PFSK-1 (cell line): ENCODE data around the gene UCN2.

Source experiments
- POLR2AphosphoS5 ChIP-seq: IDR thresholded peaks from 2 replicates; pipeline ENCODE4 v1.6.1; 2012; ENCODE audit warnings: low read depth, mild to moderate bottlenecking, control low read depth, low read length, moderate library complexity
- REST ChIP-seq, 2 experiments: IDR thresholded peaks; 2 replicates each; pipeline versions ENCODE4 v1.6.1 to v1.8.0; 2011 to 2012; ENCODE audit warnings: low read depth in 2 of 2, low read length in 2 of 2, control low read depth in 1 of 2, inconsistent platforms in 1 of 2, mild to moderate bottlenecking in 1 of 2, moderate library complexity in 1 of 2; ENCODE audit not compliant: insufficient read depth in 1 of 2

DNA sequence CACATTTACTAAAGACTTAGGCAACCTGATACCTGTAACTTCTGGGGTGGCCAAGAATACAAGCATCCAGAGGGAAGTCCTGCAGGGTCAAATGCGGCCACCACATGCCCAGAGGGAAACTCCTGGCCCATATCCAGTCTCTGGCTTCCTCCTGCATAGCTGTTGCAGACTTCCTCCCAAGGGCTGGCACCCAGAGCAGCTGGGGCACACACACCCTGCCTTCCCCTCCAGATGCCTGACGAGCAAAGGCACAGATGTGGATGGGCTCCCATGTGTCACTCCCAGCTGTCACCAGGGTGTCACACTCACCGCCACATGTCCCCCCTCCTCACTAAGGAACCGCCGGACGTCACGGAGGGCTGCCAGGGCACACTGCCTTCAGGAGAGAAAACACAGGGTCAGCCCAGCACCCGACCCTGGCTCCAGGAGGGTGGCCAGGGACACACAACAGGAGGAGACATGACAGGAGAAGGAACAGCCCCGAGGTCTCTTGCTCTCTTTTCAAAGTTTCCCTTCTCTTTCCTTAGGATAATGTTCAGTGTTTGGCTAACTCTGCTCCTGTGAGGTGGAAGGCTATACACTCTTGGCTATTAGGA is 20.2 kb downstream of the UCN2 start:
- no peak for TF ChIP-seq REST (IDR thresholded peaks at IDR 0.05; ENCODE audit: insufficient read depth in 1 of 2, low read depth in 2 of 2, low read length in 2 of 2)
- TF ChIP-seq POLR2AphosphoS5: no peak
